Measurements from ENCODE around the gene GPR61.

GPR61 gene

DNA sequence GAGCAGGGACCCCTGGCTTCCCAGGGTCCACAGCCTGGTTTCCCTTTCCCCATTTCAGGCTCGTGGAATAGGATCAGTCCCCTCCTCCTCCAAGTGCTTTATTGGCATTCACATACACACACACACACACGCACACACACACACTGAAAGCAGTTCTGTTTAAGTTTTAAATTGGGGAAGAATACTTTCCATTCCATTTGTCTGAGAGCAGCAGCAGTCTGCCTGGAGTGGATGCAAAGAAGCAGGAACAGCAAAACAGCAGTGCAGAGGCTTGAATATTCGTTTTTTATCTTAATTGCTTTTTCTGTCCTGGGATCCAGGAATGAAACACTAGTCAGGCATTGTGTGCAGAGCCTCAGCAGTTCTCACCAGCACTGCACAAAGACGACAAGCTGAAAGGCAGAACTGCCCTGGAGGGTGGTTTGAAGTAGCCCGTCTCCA, 38.7 kb upstream of the GPR61 start:
- TF ChIP-seq, protein P1, sequence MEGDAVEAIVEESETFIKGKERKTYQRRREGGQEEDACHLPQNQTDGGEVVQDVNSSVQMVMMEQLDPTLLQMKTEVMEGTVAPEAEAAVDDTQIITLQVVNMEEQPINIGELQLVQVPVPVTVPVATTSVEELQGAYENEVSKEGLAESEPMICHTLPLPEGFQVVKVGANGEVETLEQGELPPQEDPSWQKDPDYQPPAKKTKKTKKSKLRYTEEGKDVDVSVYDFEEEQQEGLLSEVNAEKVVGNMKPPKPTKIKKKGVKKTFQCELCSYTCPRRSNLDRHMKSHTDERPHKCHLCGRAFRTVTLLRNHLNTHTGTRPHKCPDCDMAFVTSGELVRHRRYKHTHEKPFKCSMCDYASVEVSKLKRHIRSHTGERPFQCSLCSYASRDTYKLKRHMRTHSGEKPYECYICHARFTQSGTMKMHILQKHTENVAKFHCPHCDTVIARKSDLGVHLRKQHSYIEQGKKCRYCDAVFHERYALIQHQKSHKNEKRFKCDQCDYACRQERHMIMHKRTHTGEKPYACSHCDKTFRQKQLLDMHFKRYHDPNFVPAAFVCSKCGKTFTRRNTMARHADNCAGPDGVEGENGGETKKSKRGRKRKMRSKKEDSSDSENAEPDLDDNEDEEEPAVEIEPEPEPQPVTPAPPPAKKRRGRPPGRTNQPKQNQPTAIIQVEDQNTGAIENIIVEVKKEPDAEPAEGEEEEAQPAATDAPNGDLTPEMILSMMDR (IDR thresholded peaks at IDR 0.05; ENCODE audit: insufficient read depth, missing control alignments), result no peak
- DNase-seq (ENCODE audit: insufficient read length, low spot score), result no peak
- FAIRE-seq, result no peak

DNA sequence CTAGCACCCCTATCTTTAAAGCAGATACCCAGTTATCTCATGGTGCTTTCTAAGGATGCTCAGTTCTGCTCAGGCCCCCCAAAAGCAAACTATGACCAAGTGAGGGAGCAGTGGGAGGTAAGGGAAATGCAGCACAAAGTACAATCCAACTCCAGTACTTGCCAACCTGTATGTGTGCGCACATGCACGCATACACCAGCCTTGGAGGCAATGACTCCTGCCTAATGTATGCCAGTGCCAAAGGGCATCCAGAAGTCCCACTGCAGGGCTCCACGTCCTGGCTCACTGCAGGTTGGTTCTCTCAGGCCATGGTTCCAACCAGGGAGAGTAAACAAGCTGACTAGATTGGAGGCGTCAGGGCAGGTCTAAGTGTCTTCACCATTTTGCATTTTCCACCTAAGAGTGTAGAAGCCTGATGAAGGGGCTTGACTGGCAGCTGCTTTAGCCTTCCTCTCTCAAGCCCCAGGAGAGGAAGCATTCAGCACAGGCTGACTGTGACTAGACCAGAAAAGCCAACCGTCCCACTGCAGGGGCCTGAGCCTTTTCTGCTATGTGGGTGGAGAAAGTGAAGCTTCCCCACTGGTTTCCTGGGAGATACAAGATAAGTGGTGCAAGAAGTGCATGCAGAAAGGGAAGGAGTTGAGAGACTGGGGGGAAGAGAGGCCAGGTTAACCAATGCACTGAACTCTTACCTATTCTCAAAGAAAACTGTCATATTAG, 37.9 kb upstream of the GPR61 start:
- TF ChIP-seq, protein P1 (IDR thresholded peaks at IDR 0.05; ENCODE audit: insufficient read depth, missing control alignments), result no peak
- no peak for FAIRE-seq
- no peak for DNase-seq (ENCODE audit: insufficient read length, low spot score)

DNA sequence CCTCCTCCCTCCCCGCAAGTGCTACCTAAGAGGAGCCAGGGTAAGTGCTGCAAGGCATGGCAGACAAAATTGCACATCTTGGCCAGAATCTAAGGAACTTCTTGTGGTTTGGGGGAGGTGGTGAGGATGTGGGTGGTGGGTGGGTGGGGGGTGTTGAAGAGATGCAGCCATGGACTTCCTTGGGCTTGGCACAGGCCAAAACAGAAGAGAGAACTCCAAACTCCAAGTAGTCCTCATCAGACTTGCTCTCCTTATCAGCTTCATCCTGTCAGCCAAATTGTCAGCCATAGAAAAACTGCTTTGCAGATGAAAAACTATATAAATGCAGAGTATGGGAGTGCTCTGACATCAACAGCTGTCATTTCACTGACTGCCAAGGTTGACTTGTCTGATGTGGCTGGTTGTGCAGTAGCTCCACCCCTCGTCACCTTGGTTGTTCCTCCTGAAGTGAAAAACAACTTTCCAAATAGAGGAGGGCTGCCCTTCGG, 37.3 kb upstream of the GPR61 start:
- no peak for FAIRE-seq
- no peak for DNase-seq (ENCODE audit: insufficient read length, low spot score)

DNA sequence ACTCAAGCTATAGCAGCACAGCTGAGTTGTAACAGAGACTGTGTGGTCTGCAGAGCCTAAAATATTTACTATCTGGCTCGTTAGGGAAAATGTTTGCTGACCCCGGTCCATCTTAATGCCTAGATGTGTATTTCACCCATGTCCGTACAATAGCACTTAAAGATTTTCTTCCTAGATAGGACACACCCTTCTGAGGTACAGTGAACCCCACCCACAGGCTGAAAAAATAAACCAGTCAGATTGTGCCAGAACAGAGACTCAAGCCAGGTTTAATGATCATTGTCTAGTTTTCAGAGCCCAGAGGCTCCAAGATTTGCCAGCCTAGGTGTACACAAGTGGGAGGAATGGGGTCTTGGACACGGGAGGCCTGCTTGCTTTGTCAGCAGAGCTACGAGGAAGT, 35.7 kb upstream of the GPR61 start:
- FAIRE-seq, result no peak
- DNase-seq (ENCODE audit: insufficient read length, low spot score), result no peak

More for the DNA sequence above, 37.3 kb upstream of the GPR61 start:
- TF ChIP-seq, protein P1 (IDR thresholded peaks at IDR 0.05; ENCODE audit: insufficient read depth, missing control alignments), result no peak

DNA sequence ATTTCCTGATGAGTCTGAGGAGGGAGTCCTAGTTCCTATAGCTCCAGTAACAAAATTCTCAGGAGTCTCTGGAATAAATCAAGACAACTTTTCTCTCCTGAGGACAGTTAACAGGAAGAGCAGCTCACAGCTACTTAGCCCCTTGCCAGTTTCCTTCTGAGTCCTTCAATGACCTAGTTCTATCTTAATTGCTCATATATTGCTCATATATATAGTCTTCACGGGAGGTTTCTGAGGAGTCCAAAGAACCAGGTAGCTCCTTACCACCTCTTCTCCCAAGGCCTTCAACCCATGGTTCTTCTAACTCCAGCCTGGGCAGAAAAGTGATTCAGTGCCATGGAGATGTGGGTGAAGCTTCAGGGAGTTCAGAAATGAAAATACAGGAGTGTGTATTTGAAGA, 34.7 kb upstream of the GPR61 start:
- FAIRE-seq, result no peak
- TF ChIP-seq, protein P1 (IDR thresholded peaks at IDR 0.05; ENCODE audit: insufficient read depth, missing control alignments), result no peak

More for the DNA sequence above, 35.7 kb upstream of the GPR61 start:
- TF ChIP-seq, protein P1 (IDR thresholded peaks at IDR 0.05; ENCODE audit: insufficient read depth, missing control alignments), result no peak

DNA sequence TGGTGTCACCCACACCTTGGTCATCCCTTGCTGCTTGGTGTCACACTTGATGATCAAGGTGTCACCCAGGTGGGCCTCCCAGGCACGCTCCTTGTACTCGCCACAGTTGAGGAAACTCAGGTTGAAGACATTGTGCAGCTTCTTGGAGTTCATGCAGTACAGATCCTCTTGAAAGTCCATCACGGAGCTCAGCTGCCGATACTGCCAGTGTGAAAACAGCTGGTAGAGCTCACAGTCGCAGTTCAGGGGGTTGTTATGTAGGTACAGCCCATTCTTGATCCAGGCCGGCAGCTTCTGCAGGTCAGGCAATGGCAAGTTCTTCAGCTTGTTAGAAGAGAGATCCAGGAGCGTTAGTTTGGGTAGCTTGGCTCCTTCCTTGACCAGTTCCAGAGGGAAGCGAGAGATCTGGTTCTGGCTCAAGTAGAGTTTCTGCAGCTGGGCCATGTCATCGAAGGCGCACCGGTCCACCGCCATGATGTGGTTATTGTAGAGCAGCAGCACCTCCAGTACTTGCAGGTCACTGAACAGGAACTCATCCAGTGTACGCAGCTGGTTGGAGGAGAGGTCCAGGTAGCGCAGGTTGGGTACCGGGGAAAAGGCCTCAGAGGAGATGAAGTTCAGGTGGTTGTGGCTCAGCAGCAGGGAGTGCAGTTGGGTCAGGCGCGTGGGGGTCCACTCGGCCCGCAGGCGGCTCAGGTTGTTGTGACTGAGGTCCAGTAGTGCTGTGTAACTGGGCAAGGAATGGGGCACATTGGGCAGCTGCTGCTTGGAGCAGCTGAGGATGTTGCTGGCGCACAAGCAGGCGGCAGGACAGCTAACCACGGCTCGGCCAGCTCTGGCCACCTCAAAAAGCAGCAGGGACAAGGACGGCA, 31.4 kb upstream of the GPR61 start:
- TF ChIP-seq, protein P1 (IDR thresholded peaks at IDR 0.05; ENCODE audit: insufficient read depth, missing control alignments), result no peak
- DNase-seq (ENCODE audit: insufficient read length, low spot score) (no peak), FAIRE-seq (no peak)

More for the DNA sequence above, 34.7 kb upstream of the GPR61 start:
- no peak for DNase-seq (ENCODE audit: insufficient read length, low spot score)
